Measurements from ENCODE around the gene TNFAIP8.

The TNFAIP8 gene

DNA sequence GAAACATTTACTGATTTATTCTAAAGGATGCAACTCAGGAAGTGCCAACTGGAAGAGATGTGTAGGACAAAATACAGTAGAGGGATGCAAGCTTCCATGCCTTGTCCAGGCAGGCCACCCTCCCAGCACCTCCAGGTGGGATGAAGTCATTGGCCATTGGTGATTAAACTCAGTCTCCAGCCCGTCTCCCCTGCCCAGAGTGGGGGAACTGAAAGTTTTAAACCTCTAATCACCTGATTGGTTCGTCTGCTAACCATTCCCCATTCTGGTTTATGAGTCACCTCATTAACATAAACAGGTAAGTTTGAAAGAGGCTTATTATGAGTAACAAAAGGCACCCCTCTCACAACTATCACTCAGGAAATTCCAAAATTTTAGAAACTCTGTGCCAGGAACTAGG is 8.1 kb downstream of the TNFAIP8 start:
- H2BK5ac ChIP-seq (ENCODE audit: low read length), result no peak overlapping the region
- DNase-seq, result no peak
- WGBS (ENCODE audit: extremely low coverage, insufficient coverage, low lambda C conversion rate), result no CpG with 5 or more reads among the region's 2 CpGs
- no peak overlapping the region for H3K4me3 ChIP-seq (ENCODE audit: low read length)
- H4K8ac ChIP-seq (ENCODE audit: low read depth, low read length), result no peak overlapping the region
- no peak overlapping the region for H2BK15ac ChIP-seq (replicated peaks; ENCODE audit: low read depth)
- no peak overlapping the region for H3K9ac ChIP-seq (ENCODE audit: low read length)
- peaks cover 2% of the 10 kb centered on the region for H3K4me1 ChIP-seq (ENCODE audit: control insufficient read depth, low read depth, low read length)
- no peaks in the 10 kb centered on the region for H3K36me3 ChIP-seq (ENCODE audit: control insufficient read depth, insufficient read depth, low read length)
- H3K27me3 ChIP-seq (ENCODE audit: insufficient read depth, low read length, poor library complexity), result no peaks in the 10 kb centered on the region
- no peak overlapping the region for H2AK5ac ChIP-seq (ENCODE audit: low read length)
- no peaks in the 10 kb centered on the region for H3K79me2 ChIP-seq (ENCODE audit: control insufficient read depth, insufficient read depth, low read length)
- H3K18ac ChIP-seq (ENCODE audit: low read length), result no peak overlapping the region
- H3K79me1 ChIP-seq (ENCODE audit: low read length), result peaks cover 10% of the 10 kb centered on the region
- no peak overlapping the region for H3K4me2 ChIP-seq (ENCODE audit: low read length)
- H3K23ac ChIP-seq (ENCODE audit: low read length), result no peak overlapping the region
- no peak overlapping the region for H4K5ac ChIP-seq (ENCODE audit: low read length)
- no peak overlapping the region for H3K27ac ChIP-seq (ENCODE audit: low read depth, low read length)
- no peak overlapping the region for H3K56ac ChIP-seq (ENCODE audit: low read length)
- no peak overlapping the region for H2BK120ac ChIP-seq (ENCODE audit: low read depth, low read length)
- no peak overlapping the region for H3K4ac ChIP-seq (ENCODE audit: low read depth, low read length)

DNA sequence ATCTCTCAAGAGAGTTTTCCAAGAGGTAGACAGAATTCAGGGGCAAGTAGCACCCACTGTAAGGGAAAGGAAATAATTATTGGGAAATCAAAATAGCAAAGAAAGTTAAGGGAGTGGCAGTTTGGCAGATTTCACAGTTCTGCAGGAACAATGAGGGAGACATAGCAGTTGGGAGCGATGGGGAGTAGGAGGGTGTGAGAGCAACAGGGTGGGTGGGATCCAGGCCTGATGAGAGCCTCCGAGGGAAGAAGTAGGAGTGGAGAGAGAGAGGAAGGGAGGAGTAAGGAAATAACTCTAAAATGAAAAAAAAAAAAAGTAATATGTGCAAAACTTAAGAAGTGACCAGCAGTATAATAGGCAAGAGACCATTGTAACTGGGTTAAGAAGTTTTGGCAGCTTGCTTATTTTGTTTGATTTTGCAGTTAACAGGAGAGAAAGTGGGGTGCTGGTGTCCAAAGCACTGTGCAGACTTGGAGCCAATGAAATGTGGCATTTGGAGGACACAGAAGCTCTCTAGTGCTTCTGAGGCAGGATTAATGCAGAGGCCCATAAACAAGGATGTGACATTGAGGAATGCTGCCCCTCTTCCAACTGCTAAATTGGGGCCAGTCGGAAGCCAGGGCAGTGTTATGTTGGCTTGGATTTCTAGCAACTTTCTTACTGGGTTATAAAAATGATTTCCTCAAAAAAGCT is 10.2 kb downstream of the TNFAIP8 start:
- Histone ChIP-seq H3K36me3 (ENCODE audit: control insufficient read depth, insufficient read depth, low read length) (no peaks in the 10 kb centered on the region), H2BK15ac (replicated peaks; ENCODE audit: low read depth) (no peak overlapping the region), H3K79me1 (ENCODE audit: low read length) (peaks cover 4% of the 10 kb centered on the region), H2AK5ac (ENCODE audit: low read length) (no peak overlapping the region), H3K4me2 (ENCODE audit: low read length) (no peak overlapping the region), H3K4ac (ENCODE audit: low read depth, low read length) (no peak overlapping the region), H3K9ac (ENCODE audit: low read length) (no peak overlapping the region), H3K79me2 (ENCODE audit: control insufficient read depth, insufficient read depth, low read length) (no peaks in the 10 kb centered on the region), H3K27ac (ENCODE audit: low read depth, low read length) (no peak overlapping the region), H2BK5ac (ENCODE audit: low read length) (no peak overlapping the region), H3K23ac (ENCODE audit: low read length) (no peak overlapping the region), H3K27me3 (ENCODE audit: insufficient read depth, low read length, poor library complexity) (no peaks in the 10 kb centered on the region), H3K4me1 (ENCODE audit: control insufficient read depth, low read depth, low read length) (peaks cover 2% of the 10 kb centered on the region), H2BK120ac (ENCODE audit: low read depth, low read length) (no peak overlapping the region), H4K8ac (ENCODE audit: low read depth, low read length) (no peak overlapping the region), H3K4me3 (ENCODE audit: low read length) (no peak overlapping the region), H3K56ac (ENCODE audit: low read length) (no peak overlapping the region), H3K18ac (ENCODE audit: low read length) (no peak overlapping the region), H4K5ac (ENCODE audit: low read length) (no peak overlapping the region)
- no CpG with 5 or more reads among the region's 3 CpGs for WGBS (ENCODE audit: extremely low coverage, insufficient coverage, low lambda C conversion rate)
- DNase-seq, result no peak

DNA sequence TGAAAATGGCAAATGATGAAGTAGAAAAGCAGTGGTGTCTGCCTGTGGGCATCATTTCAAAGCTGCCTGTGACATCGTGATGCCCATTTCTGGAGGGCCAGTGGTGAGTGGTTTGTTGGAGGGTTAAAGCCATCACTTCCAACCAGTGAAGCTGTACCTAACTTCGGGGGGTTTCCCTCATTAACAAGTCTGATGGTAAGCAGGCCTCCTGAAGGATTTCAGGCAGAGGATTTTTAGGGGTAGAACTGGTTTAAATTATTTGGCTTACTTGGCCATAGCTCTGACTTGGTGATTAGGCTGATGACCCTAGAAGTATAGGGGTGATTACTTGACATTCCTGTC is 10.7 kb downstream of the TNFAIP8 start:
- no peaks in the 10 kb centered on the region for H3K27me3 ChIP-seq (ENCODE audit: insufficient read depth, low read length, poor library complexity)
- H3K79me1 ChIP-seq (ENCODE audit: low read length), result peaks cover 4% of the 10 kb centered on the region
- no peak overlapping the region for H2AK5ac ChIP-seq (ENCODE audit: low read length)
- no peaks in the 10 kb centered on the region for H3K36me3 ChIP-seq (ENCODE audit: control insufficient read depth, insufficient read depth, low read length)
- H3K79me2 ChIP-seq (ENCODE audit: control insufficient read depth, insufficient read depth, low read length), result no peaks in the 10 kb centered on the region
- no peak overlapping the region for H3K56ac ChIP-seq (ENCODE audit: low read length)
- H3K23ac ChIP-seq (ENCODE audit: low read length), result no peak overlapping the region
- no peak overlapping the region for H4K8ac ChIP-seq (ENCODE audit: low read depth, low read length)
- H3K4me3 ChIP-seq (ENCODE audit: low read length), result no peak overlapping the region
- H3K18ac ChIP-seq (ENCODE audit: low read length), result no peak overlapping the region
- DNase-seq, result no peak
- H3K4me1 ChIP-seq (ENCODE audit: control insufficient read depth, low read depth, low read length), result peaks cover 2% of the 10 kb centered on the region
- no CpG with 5 or more reads among the region's 2 CpGs for WGBS (ENCODE audit: extremely low coverage, insufficient coverage, low lambda C conversion rate)
- H4K5ac ChIP-seq (ENCODE audit: low read length), result no peak overlapping the region
- H2BK120ac ChIP-seq (ENCODE audit: low read depth, low read length), result no peak overlapping the region
- H2BK5ac ChIP-seq (ENCODE audit: low read length), result no peak overlapping the region
- no peak overlapping the region for H3K27ac ChIP-seq (ENCODE audit: low read depth, low read length)
- H3K9ac ChIP-seq (ENCODE audit: low read length), result no peak overlapping the region
- H3K4ac ChIP-seq (ENCODE audit: low read depth, low read length), result no peak overlapping the region
- H2BK15ac ChIP-seq (replicated peaks; ENCODE audit: low read depth), result no peak overlapping the region
- H3K4me2 ChIP-seq (ENCODE audit: low read length), result no peak overlapping the region

DNA sequence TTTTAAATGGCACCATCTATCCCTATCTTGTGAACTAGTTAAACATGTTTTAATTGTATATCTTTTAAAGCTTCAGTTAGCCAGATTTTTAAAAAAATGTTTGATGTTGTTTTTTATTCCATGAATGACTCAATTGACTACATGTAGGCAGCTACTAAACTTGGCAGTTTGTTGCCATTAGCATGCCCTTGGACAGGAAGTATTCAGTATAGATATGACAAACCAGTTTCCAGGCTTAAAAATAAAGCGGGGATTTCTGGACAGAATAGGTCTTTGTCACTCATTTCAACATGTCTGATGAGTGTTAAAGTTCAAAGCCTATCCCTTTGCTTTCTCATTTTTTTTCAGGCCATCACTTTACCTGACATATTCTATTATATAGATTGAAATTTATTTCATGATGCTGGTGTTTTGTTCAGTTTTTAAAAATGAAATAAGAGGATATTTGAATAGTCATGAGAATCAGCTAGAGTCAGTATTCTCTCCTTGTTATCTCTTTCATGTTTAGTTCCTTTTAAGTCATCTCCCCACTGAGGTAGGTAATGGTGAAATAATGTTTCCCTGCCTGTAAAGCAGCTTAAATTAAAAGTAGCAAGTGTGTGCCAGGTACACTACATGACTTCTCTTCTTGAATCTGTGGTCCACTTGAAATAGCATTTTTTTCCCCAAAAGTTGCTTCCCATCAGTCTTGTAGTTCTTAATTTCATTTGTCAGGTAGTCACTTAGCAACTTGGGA is 11.9 kb downstream of the TNFAIP8 start:
- Histone ChIP-seq H3K56ac (ENCODE audit: low read length) (no peak overlapping the region), H3K4me3 (ENCODE audit: low read length) (no peak overlapping the region), H3K36me3 (ENCODE audit: control insufficient read depth, insufficient read depth, low read length) (no peaks in the 10 kb centered on the region), H3K18ac (ENCODE audit: low read length) (no peak overlapping the region), H2BK5ac (ENCODE audit: low read length) (no peak overlapping the region), H3K79me1 (ENCODE audit: low read length) (no peaks in the 10 kb centered on the region), H4K5ac (ENCODE audit: low read length) (no peak overlapping the region), H2BK120ac (ENCODE audit: low read depth, low read length) (no peak overlapping the region), H3K4ac (ENCODE audit: low read depth, low read length) (no peak overlapping the region), H3K4me2 (ENCODE audit: low read length) (no peak overlapping the region), H2AK5ac (ENCODE audit: low read length) (no peak overlapping the region), H3K27ac (ENCODE audit: low read depth, low read length) (no peak overlapping the region), H3K27me3 (ENCODE audit: insufficient read depth, low read length, poor library complexity) (no peaks in the 10 kb centered on the region), H3K23ac (ENCODE audit: low read length) (no peak overlapping the region), H3K4me1 (ENCODE audit: control insufficient read depth, low read depth, low read length) (peaks cover 2% of the 10 kb centered on the region), H3K9ac (ENCODE audit: low read length) (no peak overlapping the region), H4K8ac (ENCODE audit: low read depth, low read length) (no peak overlapping the region), H2BK15ac (replicated peaks; ENCODE audit: low read depth) (no peak overlapping the region), H3K79me2 (ENCODE audit: control insufficient read depth, insufficient read depth, low read length) (no peaks in the 10 kb centered on the region)
- WGBS (ENCODE audit: extremely low coverage, insufficient coverage, low lambda C conversion rate), result no CpG with 5 or more reads among the region's 1 CpG
- no peak for DNase-seq

DNA sequence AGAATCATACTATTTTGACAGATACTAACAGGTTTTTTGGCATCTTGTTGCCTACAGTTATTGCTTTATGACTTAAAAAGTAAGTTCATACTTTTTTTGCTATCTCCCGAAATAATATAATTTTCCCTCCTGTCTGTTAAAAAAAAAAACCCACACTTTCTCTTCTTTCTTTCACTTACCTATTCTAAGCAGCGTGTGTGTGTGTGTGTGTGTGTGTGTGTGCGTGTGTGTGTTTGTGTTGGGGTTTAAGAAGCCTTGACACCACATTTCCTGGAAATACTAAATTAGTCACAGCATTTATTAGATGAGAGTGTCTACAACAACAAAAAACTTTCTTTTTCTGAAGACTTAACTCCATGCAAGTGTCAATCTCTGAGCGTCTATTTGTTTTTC is 12.4 kb downstream of the TNFAIP8 start:
- Histone ChIP-seq H3K9ac (ENCODE audit: low read length) (no peak overlapping the region), H2AK5ac (ENCODE audit: low read length) (no peak overlapping the region), H3K79me2 (ENCODE audit: control insufficient read depth, insufficient read depth, low read length) (no peaks in the 10 kb centered on the region), H2BK5ac (ENCODE audit: low read length) (no peak overlapping the region), H4K8ac (ENCODE audit: low read depth, low read length) (no peak overlapping the region), H2BK15ac (replicated peaks; ENCODE audit: low read depth) (no peak overlapping the region), H2BK120ac (ENCODE audit: low read depth, low read length) (no peak overlapping the region), H3K27ac (ENCODE audit: low read depth, low read length) (no peak overlapping the region), H3K18ac (ENCODE audit: low read length) (no peak overlapping the region), H3K36me3 (ENCODE audit: control insufficient read depth, insufficient read depth, low read length) (no peaks in the 10 kb centered on the region), H3K27me3 (ENCODE audit: insufficient read depth, low read length, poor library complexity) (no peaks in the 10 kb centered on the region), H3K4me3 (ENCODE audit: low read length) (no peak overlapping the region), H4K5ac (ENCODE audit: low read length) (no peak overlapping the region), H3K56ac (ENCODE audit: low read length) (no peak overlapping the region), H3K4me2 (ENCODE audit: low read length) (no peak overlapping the region), H3K4me1 (ENCODE audit: control insufficient read depth, low read depth, low read length) (peaks cover 2% of the 10 kb centered on the region), H3K4ac (ENCODE audit: low read depth, low read length) (no peak overlapping the region), H3K23ac (ENCODE audit: low read length) (no peak overlapping the region), H3K79me1 (ENCODE audit: low read length) (no peaks in the 10 kb centered on the region)
- DNase-seq, result no peak
- WGBS (ENCODE audit: extremely low coverage, insufficient coverage, low lambda C conversion rate), result 100% methylated on average over 1 of the region's 4 CpGs

DNA sequence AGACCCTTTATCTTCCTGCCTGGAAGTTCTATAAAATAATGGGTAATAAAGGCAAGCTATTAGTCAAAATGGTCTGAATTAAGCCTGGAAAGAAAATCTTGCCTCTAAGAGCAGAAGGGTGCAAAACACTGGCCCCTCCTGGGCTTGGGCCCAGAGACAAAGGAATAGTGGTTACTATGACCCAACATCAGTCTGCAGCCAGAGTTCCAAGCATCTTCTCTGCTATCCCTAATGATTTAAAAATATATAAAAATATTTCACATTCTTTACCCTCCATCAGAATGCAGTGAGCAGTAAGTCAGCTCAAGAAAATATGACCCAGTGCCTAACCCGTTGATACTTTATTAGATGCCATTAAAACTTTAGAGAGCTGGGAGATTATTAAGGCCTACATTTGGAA is 14.7 kb downstream of the TNFAIP8 start:
- H4K5ac ChIP-seq (ENCODE audit: low read length), result no peak overlapping the region
- no CpG with 5 or more reads among the region's 1 CpG for WGBS (ENCODE audit: extremely low coverage, insufficient coverage, low lambda C conversion rate)
- H3K56ac ChIP-seq (ENCODE audit: low read length), result no peak overlapping the region
- H3K4me3 ChIP-seq (ENCODE audit: low read length), result no peak overlapping the region
- H3K36me3 ChIP-seq (ENCODE audit: control insufficient read depth, insufficient read depth, low read length), result no peaks in the 10 kb centered on the region
- no peak overlapping the region for H2AK5ac ChIP-seq (ENCODE audit: low read length)
- no peak for DNase-seq
- no peak overlapping the region for H2BK120ac ChIP-seq (ENCODE audit: low read depth, low read length)
- H4K8ac ChIP-seq (ENCODE audit: low read depth, low read length), result no peak overlapping the region
- no peaks in the 10 kb centered on the region for H3K27me3 ChIP-seq (ENCODE audit: insufficient read depth, low read length, poor library complexity)
- H3K4me1 ChIP-seq (ENCODE audit: control insufficient read depth, low read depth, low read length), result peaks cover 2% of the 10 kb centered on the region
- H3K23ac ChIP-seq (ENCODE audit: low read length), result no peak overlapping the region
- no peak overlapping the region for H3K9ac ChIP-seq (ENCODE audit: low read length)
- no peak overlapping the region for H3K27ac ChIP-seq (ENCODE audit: low read depth, low read length)
- H3K4me2 ChIP-seq (ENCODE audit: low read length), result no peak overlapping the region
- no peak overlapping the region for H2BK5ac ChIP-seq (ENCODE audit: low read length)
- H2BK15ac ChIP-seq (replicated peaks; ENCODE audit: low read depth), result no peak overlapping the region
- H3K4ac ChIP-seq (ENCODE audit: low read depth, low read length), result no peak overlapping the region
- H3K79me1 ChIP-seq (ENCODE audit: low read length), result no peaks in the 10 kb centered on the region
- H3K18ac ChIP-seq (ENCODE audit: low read length), result no peak overlapping the region
- H3K79me2 ChIP-seq (ENCODE audit: control insufficient read depth, insufficient read depth, low read length), result no peaks in the 10 kb centered on the region

All from mesendoderm (in vitro differentiated cells).